Lower leg skin (tissue), 4 donors: Measurements from ENCODE around the gene EXOC6B. TPM values are rescaled to one million over a fixed set of nuclear protein-coding genes. Genes with fewer than 3 reads are reported as not detected.

Experiments used
- DNase-seq, 2 donors: peaks; one replicate each; pipeline ENCODE4 v3.0.0-alpha.2; 2019; ENCODE audit warnings: low spot score in 2 of 2
- H3K4me3 ChIP-seq: fragments of 200-600 bp; sonication (generic); 2 replicates; pipeline ENCODE4 v1.5.1; 2017; ENCODE audit warnings: mild to moderate bottlenecking, low read depth; ENCODE audit not compliant: poor library complexity, severe bottlenecking
- CTCF ChIP-seq, 3 donors: fragments of 450-650 bp; IDR thresholded peaks; one replicate each; pipeline ENCODE4 v1.5.1; 2016; ENCODE audit warnings: antibody characterized with exemption in 3 of 3, mild to moderate bottlenecking in 3 of 3, moderate library complexity in 2 of 3
- POLR2A ChIP-seq, 2 donors: fragments of 450-650 bp; IDR thresholded peaks; one replicate each; pipeline ENCODE4 v1.6.1; 2016 to 2017; ENCODE audit warnings: antibody characterized with exemption in 2 of 2, mild to moderate bottlenecking in 1 of 2, moderate library complexity in 1 of 2
- WGBS, 2 donors: methylation state at CpG; one replicate each; pipeline ENCODE4 v1.1.5; 2018; 5-methylcytosine and 5-hydroxymethylcytosine counted together
- intact Hi-C: fragments of 100-400 bp; cut with DNase I; formaldehyde crosslinking; loops from one replicate; pipeline ENCODE4 v1.15.0; 2023; ENCODE audit warnings: low total_unique reads
- total RNA-seq, 4 donors: library from RNA; depleted of rRNA; stranded (reverse); fragments of >200 nt; gene quantifications; one replicate each; pipeline ENCODE4 v1.1.0, GENCODE V29; 2016

Gene EXOC6B
- total RNA-seq, 4 donors from 2014 or later: 85.8 to 164 (median 103) TPM

DNA sequence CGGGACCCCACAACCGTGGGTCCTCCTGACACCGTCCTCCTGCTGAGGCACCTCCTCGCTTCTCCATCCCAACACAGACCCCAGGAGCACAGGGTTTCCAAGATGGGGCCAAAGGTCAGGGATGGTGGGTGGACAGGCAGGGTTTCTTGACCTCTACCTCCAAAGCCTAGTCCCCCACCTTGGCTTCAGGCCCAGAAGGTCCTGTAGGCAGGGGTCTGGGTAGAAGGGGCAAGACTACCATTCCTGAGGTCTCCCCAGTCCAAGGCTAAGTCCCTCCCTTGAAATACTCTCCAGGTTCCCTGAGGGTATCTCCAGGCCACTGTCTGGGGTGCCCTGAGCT lies 685.2 kb downstream of the EXOC6B start:
- TF ChIP-seq CTCF (IDR thresholded peaks at IDR 0.05) (no peak), POLR2A (IDR thresholded peaks at IDR 0.05) (no peak)
- WGBS, 2 donors: 87 to 89% methylated on average over 4 of the region's 4 CpGs
- peak in 1 of 2 donors; percentile 82 for DNase-seq
- intact Hi-C loops: no loop called here
- H3K4me3 ChIP-seq: no peak overlapping the region

DNA sequence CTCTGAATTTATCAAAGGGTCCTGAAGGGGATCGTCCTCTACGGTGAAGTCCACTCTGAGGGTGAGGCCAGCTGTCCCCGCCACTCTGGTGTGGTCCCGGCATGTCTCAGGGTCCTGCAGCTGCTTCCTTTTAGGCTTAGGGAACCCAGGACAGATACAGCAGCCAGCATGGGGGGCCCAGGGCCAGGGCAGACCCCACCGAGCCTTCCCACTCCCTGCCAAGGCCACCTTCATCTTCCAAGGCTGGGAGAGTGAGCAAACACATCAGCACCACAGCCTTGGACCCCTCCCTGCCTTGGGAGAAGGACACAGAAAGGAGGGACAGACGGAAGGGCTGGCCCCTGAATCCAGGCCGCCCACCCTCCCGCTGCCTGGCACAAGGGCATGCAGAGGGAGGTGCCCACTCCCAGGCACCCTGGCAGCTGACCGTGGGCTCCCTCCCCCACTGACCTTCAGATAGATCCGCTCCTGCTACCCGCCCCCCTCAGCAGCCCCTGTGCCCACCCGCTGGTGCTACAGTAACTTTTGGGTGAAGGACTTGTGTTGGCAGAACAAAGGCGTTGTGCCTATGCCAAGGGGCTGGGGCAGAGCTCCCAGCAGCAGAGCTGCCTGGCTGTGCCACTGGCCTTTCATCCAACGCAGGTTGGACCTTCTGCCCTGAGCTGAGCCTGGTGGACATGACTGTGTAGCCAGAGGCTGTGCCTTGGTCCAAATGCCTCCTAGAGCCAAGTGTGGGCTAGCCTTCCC lies 685.8 kb downstream of the EXOC6B start:
- WGBS, 2 donors: 94 to 95% methylated on average over 11 to 14 of the region's 14 CpGs
- intact Hi-C loops: no loop called here
- TF ChIP-seq CTCF (IDR thresholded peaks at IDR 0.05): no peak
- no peak for TF ChIP-seq POLR2A (IDR thresholded peaks at IDR 0.05)
- H3K4me3 ChIP-seq: no peak overlapping the region
- DNase-seq: peak in 1 of 2 donors; percentile 86

DNA sequence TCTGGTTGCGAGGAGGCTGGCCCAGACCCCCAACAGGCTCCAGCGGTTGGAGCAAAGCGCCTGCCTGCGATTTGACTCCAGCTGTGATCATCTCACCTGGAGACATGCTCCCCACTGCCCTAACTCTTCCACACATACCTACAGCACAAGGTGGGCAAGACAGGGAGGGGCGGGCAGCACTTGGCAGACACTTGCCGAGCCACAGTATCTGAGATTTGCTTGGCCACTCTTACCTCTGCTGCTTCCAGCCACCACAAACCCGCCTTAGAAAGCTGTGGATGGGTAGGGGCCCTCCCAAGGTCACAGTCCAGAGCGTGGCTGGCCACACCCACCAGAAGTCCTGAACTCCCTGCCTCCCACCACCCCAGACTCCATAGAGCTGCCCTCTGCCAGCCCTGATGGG lies 686.4 kb downstream of the EXOC6B start:
- DNase-seq: peak in 1 of 2 donors; percentile 82
- WGBS, 2 donors: 77 to 91% methylated on average over 7 to 8 of the region's 8 CpGs
- TF ChIP-seq CTCF (IDR thresholded peaks at IDR 0.05) (no peak), POLR2A (IDR thresholded peaks at IDR 0.05) (no peak)
- no peak overlapping the region for H3K4me3 ChIP-seq
- intact Hi-C loops: no loop called here

GRCh38 chr2:72138921-72139381 lies 686.9 kb downstream of the EXOC6B start:
- WGBS, 2 donors: 68 to 74% methylated on average over 14 of the region's 14 CpGs
- intact Hi-C loops: no loop called here
- TF ChIP-seq CTCF (IDR thresholded peaks at IDR 0.05) (no peak), POLR2A (IDR thresholded peaks at IDR 0.05) (no peak)
- no peak overlapping the region for H3K4me3 ChIP-seq
- peak in 1 of 2 donors; percentile 81 for DNase-seq

GRCh38 chr2:72138011-72138881 lies 687.6 kb downstream of the EXOC6B start:
- H3K4me3 ChIP-seq: no peak overlapping the region
- TF ChIP-seq POLR2A (IDR thresholded peaks at IDR 0.05) (no peak), CTCF (IDR thresholded peaks at IDR 0.05) (no peak)
- DNase-seq: peak in 1 of 2 donors; percentile 83
- 58 to 77% methylated on average over 20 to 22 of the region's 24 CpGs for WGBS, 2 donors
- intact Hi-C loops: no loop called here
